OCI-LY3 (cell line): ENCODE data around the gene NTRK1.

ENCODE experiments used
- EZH2phosphoT487 ChIP-seq: fragments of 200-600 bp; shearing (Covaris generic); IDR thresholded peaks from 2 replicates; pipeline ENCODE4 v1.6.1; 2018; ENCODE audit warnings: antibody characterized with exemption, mixed run types, low read depth
- TF ChIP-seq, protein P1 (sequence below): fragments of 200-600, 300-600 bp; sonication (generic); IDR thresholded peaks from 2 replicates; pipeline ENCODE4 v1.5.1; 2014; ENCODE audit warnings: antibody characterized with exemption, low read length, low read depth

DNA sequence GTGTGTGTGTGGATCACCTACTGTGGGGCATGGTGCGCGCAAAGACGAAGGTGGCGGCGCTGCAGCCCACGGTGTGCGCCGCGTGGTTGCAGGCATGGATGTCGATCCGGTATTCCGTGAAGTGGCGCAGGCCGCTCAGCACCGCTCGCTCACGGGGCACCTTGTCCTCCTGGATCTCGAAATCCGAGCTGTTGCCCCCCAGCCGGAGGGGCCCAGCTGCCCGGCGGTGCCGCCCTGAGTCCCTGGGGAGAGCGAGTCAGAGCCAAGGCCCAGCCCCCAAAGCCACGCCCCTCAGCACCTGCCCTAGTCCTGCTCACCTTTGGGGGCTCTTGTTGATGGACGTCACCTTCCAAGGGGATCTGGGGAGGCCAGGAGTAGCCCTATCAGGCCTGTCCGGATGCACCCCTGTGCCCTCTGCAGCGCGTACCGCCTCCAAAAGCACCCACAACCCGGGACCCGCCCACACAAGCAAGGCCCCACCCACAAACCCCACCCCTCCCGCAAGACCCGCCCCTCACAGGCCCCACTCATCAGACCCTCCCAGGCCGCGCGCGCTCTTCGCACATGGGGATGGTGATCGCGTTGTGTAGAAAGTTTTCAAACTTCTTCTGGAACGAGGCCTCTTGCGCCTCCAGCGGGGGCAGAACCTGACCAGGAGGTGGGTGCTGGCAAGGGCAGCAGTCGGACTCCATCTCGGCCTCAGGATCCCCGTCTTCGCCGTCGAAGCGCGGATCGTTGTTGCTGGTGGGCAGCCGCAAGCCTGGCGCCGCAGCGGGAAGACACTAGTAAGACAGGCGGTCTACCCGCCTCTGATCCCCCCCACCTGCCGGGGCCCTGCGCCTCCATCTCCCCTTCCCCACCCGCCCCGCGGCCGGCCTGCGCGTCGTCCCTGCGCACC, 15.4 kb upstream of the NTRK1 start:
- TF ChIP-seq, protein P1, sequence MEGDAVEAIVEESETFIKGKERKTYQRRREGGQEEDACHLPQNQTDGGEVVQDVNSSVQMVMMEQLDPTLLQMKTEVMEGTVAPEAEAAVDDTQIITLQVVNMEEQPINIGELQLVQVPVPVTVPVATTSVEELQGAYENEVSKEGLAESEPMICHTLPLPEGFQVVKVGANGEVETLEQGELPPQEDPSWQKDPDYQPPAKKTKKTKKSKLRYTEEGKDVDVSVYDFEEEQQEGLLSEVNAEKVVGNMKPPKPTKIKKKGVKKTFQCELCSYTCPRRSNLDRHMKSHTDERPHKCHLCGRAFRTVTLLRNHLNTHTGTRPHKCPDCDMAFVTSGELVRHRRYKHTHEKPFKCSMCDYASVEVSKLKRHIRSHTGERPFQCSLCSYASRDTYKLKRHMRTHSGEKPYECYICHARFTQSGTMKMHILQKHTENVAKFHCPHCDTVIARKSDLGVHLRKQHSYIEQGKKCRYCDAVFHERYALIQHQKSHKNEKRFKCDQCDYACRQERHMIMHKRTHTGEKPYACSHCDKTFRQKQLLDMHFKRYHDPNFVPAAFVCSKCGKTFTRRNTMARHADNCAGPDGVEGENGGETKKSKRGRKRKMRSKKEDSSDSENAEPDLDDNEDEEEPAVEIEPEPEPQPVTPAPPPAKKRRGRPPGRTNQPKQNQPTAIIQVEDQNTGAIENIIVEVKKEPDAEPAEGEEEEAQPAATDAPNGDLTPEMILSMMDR = no peak
- TF ChIP-seq EZH2phosphoT487 = no peak
